MM.1S (cell line): ENCODE results near the gene FLNC.

Experiments
- EZH2 ChIP-seq: fragments of 300-600 bp; sonication (generic); optimal IDR thresholded peaks from 2 replicates; pipeline ENCODE3; 2017; ENCODE audit warnings: low read depth, mild to moderate bottlenecking, antibody characterized with exemption, low read length, mixed read lengths
- EZH2phosphoT487 ChIP-seq: fragments of 300-600 bp; sonication (generic); IDR thresholded peaks from 2 replicates; pipeline ENCODE4 v1.6.1; 2018; ENCODE audit warnings: antibody characterized with exemption, low read length
- TF ChIP-seq, protein P1 (sequence below): fragments of 300-600 bp; sonication (generic); IDR thresholded peaks from 2 replicates; pipeline ENCODE4 v1.5.1; 2016; ENCODE audit warnings: antibody characterized with exemption, low read length, mixed read lengths

DNA sequence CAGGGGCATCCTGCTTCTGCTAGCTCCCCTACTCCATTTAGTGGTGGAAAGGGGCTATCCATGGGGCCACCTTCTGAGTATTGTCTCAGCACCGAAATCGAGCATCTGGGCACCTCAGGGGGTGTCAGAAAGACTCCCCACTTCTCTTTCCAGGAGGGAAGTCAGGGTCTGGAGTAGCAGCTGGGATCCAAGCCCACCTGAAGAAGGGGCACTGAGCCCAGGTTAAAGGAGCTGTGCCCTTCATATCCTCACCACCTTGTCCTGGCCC, 2.6 kb downstream of the FLNC start:
- TF ChIP-seq, protein P1, sequence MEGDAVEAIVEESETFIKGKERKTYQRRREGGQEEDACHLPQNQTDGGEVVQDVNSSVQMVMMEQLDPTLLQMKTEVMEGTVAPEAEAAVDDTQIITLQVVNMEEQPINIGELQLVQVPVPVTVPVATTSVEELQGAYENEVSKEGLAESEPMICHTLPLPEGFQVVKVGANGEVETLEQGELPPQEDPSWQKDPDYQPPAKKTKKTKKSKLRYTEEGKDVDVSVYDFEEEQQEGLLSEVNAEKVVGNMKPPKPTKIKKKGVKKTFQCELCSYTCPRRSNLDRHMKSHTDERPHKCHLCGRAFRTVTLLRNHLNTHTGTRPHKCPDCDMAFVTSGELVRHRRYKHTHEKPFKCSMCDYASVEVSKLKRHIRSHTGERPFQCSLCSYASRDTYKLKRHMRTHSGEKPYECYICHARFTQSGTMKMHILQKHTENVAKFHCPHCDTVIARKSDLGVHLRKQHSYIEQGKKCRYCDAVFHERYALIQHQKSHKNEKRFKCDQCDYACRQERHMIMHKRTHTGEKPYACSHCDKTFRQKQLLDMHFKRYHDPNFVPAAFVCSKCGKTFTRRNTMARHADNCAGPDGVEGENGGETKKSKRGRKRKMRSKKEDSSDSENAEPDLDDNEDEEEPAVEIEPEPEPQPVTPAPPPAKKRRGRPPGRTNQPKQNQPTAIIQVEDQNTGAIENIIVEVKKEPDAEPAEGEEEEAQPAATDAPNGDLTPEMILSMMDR: no peak
- TF ChIP-seq EZH2 (no peak), EZH2phosphoT487 (no peak)
